Liver (tissue), 3 donors: ENCODE data around the gene ATOX1.

ENCODE experiments used
- EGR1 ChIP-seq, 2 donors: IDR thresholded peaks; 2 replicates each; pipeline ENCODE4 v1.6.1; 2016 to 2018; ENCODE audit warnings: antibody characterized with exemption in 2 of 2, low read depth in 2 of 2
- FOXA1 ChIP-seq: IDR thresholded peaks from 2 replicates; pipeline ENCODE4 v1.6.1; 2016; ENCODE audit warnings: antibody characterized with exemption
- GABPA ChIP-seq, 2 donors: IDR thresholded peaks in 1 of 2; conservative IDR thresholded peaks in 1 of 2; 2 replicates each; pipeline ENCODE4 v1.6.1; 2016; ENCODE audit warnings: antibody characterized with exemption in 2 of 2, mild to moderate bottlenecking in 1 of 2, moderate library complexity in 1 of 2
- JUND ChIP-seq, 2 donors: IDR thresholded peaks; 2 replicates each; pipeline ENCODE4 v1.6.1; 2016; ENCODE audit warnings: antibody characterized with exemption in 2 of 2
- NR2F2 ChIP-seq: IDR thresholded peaks from 2 replicates; pipeline ENCODE4 v1.6.1; 2016; ENCODE audit warnings: antibody characterized with exemption
- RAD21 ChIP-seq, 2 donors: IDR thresholded peaks; 2 replicates each; pipeline ENCODE4 v1.6.1; 2016; ENCODE audit warnings: antibody characterized with exemption in 2 of 2, mild to moderate bottlenecking in 2 of 2
- RXRA ChIP-seq, 2 donors: IDR thresholded peaks; 2 replicates each; pipeline ENCODE4 v1.6.1; 2017 to 2018; ENCODE audit warnings: antibody characterized with exemption in 2 of 2, mild to moderate bottlenecking in 1 of 2
- SP1 ChIP-seq: IDR thresholded peaks from 2 replicates; pipeline ENCODE4 v1.6.1; 2018; ENCODE audit warnings: antibody characterized with exemption, mild to moderate bottlenecking
- YY1 ChIP-seq: IDR thresholded peaks from 2 replicates; pipeline ENCODE4 v1.6.1; 2016; ENCODE audit warnings: antibody characterized with exemption, mild to moderate bottlenecking
- TF ChIP-seq, protein P1 (sequence below): fragments of 150-350 bp; IDR thresholded peaks from 2 replicates; pipeline ENCODE4 v1.5.1; 2017; ENCODE audit warnings: improper control_type of control experiment, low read depth, low read length; ENCODE audit not compliant: missing input control
- TF ChIP-seq, protein P2 (sequence below): IDR thresholded peaks from 2 replicates; pipeline ENCODE4 v1.6.1; 2016; ENCODE audit warnings: antibody characterized with exemption
- TF ChIP-seq, protein P3 (sequence below): IDR thresholded peaks from 2 replicates; pipeline ENCODE4 v1.6.1; 2016; ENCODE audit warnings: antibody characterized with exemption
- TF ChIP-seq, protein P4 (sequence below): IDR thresholded peaks from 2 replicates; pipeline ENCODE4 v1.6.1; 2016; ENCODE audit warnings: antibody characterized with exemption
- donor health status: healthy.
- donor health status: healthy.

DNA sequence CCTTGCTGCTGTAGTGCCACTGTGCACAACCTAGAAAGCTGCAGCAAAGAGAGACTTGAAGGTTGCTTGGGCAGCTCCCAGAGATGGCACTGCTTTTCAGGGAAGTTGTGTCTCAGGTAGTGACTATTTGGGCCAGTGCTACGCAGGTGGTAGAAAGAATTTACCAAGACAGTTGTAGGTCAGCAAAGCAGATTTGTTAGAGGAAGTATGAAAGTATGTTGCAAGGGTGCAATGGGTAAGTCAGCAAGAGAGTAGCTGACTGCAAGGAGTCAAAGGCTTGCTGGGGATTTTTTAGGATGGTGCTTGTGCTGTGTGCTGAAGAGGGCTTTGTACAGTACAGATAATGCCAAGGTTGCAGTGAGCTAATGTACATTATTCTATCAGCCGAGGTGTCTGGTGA lies 38.2 kb downstream of the ATOX1 start:
- TF ChIP-seq GABPA (IDR thresholded peaks at IDR 0.05 in 1 of 2, conservative IDR thresholded peaks at IDR 0.05 in 1 of 2) (no peak), JUND (IDR thresholded peaks at IDR 0.05) (no peak), RAD21 (IDR thresholded peaks at IDR 0.05) (no peak), YY1 (no peak), EGR1 (IDR thresholded peaks at IDR 0.05; ENCODE audit: low read depth in 2 of 2) (no peak), SP1 (no peak), NR2F2 (no peak), RXRA (IDR thresholded peaks at IDR 0.05) (no peak), FOXA1 (no peak)
- TF ChIP-seq, protein P1, sequence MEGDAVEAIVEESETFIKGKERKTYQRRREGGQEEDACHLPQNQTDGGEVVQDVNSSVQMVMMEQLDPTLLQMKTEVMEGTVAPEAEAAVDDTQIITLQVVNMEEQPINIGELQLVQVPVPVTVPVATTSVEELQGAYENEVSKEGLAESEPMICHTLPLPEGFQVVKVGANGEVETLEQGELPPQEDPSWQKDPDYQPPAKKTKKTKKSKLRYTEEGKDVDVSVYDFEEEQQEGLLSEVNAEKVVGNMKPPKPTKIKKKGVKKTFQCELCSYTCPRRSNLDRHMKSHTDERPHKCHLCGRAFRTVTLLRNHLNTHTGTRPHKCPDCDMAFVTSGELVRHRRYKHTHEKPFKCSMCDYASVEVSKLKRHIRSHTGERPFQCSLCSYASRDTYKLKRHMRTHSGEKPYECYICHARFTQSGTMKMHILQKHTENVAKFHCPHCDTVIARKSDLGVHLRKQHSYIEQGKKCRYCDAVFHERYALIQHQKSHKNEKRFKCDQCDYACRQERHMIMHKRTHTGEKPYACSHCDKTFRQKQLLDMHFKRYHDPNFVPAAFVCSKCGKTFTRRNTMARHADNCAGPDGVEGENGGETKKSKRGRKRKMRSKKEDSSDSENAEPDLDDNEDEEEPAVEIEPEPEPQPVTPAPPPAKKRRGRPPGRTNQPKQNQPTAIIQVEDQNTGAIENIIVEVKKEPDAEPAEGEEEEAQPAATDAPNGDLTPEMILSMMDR: no peak
- TF ChIP-seq, protein P2, sequence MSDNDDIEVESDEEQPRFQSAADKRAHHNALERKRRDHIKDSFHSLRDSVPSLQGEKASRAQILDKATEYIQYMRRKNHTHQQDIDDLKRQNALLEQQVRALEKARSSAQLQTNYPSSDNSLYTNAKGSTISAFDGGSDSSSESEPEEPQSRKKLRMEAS: no peak
- TF ChIP-seq, protein P3, sequence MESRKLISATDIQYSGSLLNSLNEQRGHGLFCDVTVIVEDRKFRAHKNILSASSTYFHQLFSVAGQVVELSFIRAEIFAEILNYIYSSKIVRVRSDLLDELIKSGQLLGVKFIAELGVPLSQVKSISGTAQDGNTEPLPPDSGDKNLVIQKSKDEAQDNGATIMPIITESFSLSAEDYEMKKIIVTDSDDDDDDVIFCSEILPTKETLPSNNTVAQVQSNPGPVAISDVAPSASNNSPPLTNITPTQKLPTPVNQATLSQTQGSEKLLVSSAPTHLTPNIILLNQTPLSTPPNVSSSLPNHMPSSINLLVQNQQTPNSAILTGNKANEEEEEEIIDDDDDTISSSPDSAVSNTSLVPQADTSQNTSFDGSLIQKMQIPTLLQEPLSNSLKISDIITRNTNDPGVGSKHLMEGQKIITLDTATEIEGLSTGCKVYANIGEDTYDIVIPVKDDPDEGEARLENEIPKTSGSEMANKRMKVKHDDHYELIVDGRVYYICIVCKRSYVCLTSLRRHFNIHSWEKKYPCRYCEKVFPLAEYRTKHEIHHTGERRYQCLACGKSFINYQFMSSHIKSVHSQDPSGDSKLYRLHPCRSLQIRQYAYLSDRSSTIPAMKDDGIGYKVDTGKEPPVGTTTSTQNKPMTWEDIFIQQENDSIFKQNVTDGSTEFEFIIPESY: no peak
- TF ChIP-seq, protein P4, sequence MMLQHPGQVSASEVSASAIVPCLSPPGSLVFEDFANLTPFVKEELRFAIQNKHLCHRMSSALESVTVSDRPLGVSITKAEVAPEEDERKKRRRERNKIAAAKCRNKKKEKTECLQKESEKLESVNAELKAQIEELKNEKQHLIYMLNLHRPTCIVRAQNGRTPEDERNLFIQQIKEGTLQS: no peak
